Measurements from ENCODE around the gene C6orf136. TPM values are rescaled to one million over a fixed set of nuclear protein-coding genes. Genes with fewer than 3 reads are reported as not detected.
A peak's percentile ranks its signal among the peaks of the same experiment; 100 is the strongest.

The C6orf136 gene
- total RNA-seq, 4 donors from 2014 or later = 13.4 to 31.7 (median 23.8) TPM

GRCh38 chr6:30610065-30610464, 36.9 kb upstream of the C6orf136 start:
- WGBS, 2 donors = 79 to 86% methylated on average over 4 of the region's 4 CpGs
- peaks cover 32 to 41% of the 10 kb centered on the region in 2 donors for H3K36me3 ChIP-seq

DNA sequence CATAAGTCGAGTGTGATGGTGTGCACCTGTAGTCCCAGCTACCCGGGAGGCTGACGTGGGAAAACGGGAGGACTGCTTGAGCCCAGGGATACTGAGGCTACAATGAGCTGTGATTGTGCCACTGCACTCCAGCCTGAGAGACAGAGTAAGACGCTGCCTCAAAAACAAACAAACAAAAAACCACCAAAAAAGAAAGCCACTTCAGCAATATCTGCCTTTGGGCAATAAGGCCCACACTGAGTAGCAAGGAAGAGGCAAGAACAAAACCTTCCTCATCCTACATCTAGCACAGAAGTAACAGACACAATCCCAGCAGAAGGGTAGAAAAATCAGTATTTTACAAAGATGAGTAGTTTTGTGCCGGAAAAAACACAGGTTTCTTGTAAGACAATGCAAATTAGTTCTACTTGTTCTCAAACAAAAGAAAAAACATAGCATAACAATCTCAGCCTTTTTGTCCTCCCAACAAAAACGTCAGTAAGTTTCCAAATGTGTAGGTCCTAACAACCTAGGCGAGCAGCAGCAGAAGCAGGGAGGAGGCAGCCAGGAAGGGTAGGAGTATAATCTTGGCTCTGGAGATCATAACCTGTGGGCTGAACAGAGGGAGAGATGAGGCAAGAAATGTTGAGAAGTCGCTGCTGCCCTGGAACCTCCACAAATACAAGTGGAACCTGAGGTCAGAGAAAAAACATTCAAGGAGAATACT, 35.6 kb upstream of the C6orf136 start:
- WGBS, 2 donors = 57 to 58% methylated on average over 9 of the region's 9 CpGs
- Histone ChIP-seq H3K27ac (peak overlapping the region; percentile 75 to 98 (median 97)), H3K36me3 (peaks cover 28 to 33% of the 10 kb centered on the region in 2 donors), H3K27me3 (no peaks in the 10 kb centered on the region), H3K4me1 (peaks cover 42 to 46% of the 10 kb centered on the region in 2 donors), H3K9me3 (no peaks in the 10 kb centered on the region), H3K4me3 (replicated peaks in 1 of 3) (no peak overlapping the region)
- TF ChIP-seq POLR2A (IDR thresholded peaks at IDR 0.05) (no peak), CTCF (IDR thresholded peaks at IDR 0.05) (no peak)
- intact Hi-C loops (cut with DNase I) = no loop called here
- peak; percentile 48 to 50 for DNase-seq

More at GRCh38 chr6:30610065-30610464, 36.9 kb upstream of the C6orf136 start:
- no peaks in the 10 kb centered on the region for H3K27me3 ChIP-seq
- intact Hi-C loops (cut with DNase I) = no loop called here
- TF ChIP-seq CTCF (IDR thresholded peaks at IDR 0.05) = no peak
- H3K4me1 ChIP-seq = peaks cover 42 to 46% of the 10 kb centered on the region in 2 donors
- peak overlapping the region in 2 of 3 donors; percentile 97 to 98 for H3K27ac ChIP-seq
- H3K4me3 ChIP-seq (replicated peaks in 1 of 3) = no peak overlapping the region
- H3K9me3 ChIP-seq = no peaks in the 10 kb centered on the region
- no peak for DNase-seq

- Histone ChIP-seq H3K9me3 (no peaks in the 10 kb centered on the region), H3K4me3 (replicated peaks in 1 of 3) (no peak overlapping the region), H3K27ac (peak overlapping the region; percentile 75 to 98 (median 97)), H3K4me1 (peaks cover 42 to 46% of the 10 kb centered on the region in 2 donors), H3K27me3 (no peaks in the 10 kb centered on the region), H3K36me3 (peaks cover 28 to 33% of the 10 kb centered on the region in 2 donors)
- 49 to 53% methylated on average over 2 of the region's 2 CpGs for WGBS, 2 donors
- intact Hi-C loops (cut with DNase I) = no loop called here
- TF ChIP-seq CTCF (IDR thresholded peaks at IDR 0.05) (no peak), POLR2A (IDR thresholded peaks at IDR 0.05) (no peak)
- DNase-seq = no peak
Measured at GRCh38 chr6:30611856-30612194, 35.1 kb upstream of the C6orf136 start.

GRCh38 chr6:30612213-30612612, 34.7 kb upstream of the C6orf136 start:
- no peak overlapping the region for H3K4me3 ChIP-seq (replicated peaks in 1 of 3)
- peaks cover 26 to 31% of the 10 kb centered on the region in 2 donors for H3K36me3 ChIP-seq
- no peak for DNase-seq
- WGBS, 2 donors = 40 to 42% methylated on average over 1 of the region's 1 CpG
- peak overlapping the region; percentile 75 to 98 (median 97) for H3K27ac ChIP-seq
- no peaks in the 10 kb centered on the region for H3K27me3 ChIP-seq
- peaks cover 42 to 46% of the 10 kb centered on the region in 2 donors for H3K4me1 ChIP-seq
- intact Hi-C loops (cut with DNase I) = no loop called here
- TF ChIP-seq POLR2A (IDR thresholded peaks at IDR 0.05) (no peak), CTCF (IDR thresholded peaks at IDR 0.05) (peak in 3 of 6 experiments; percentile 24 to 27 (median 25))
- no peaks in the 10 kb centered on the region for H3K9me3 ChIP-seq

GRCh38 chr6:30612687-30613248, 34.2 kb upstream of the C6orf136 start:
- Histone ChIP-seq H3K4me3 (replicated peaks in 1 of 3) (no peak overlapping the region), H3K27ac (peak overlapping the region; percentile 97 to 100 (median 98)), H3K36me3 (peaks cover 25% of the 10 kb centered on the region in 2 donors), H3K9me3 (no peaks in the 10 kb centered on the region), H3K4me1 (peaks cover 42 to 46% of the 10 kb centered on the region in 2 donors), H3K27me3 (no peaks in the 10 kb centered on the region)
- TF ChIP-seq POLR2A (IDR thresholded peaks at IDR 0.05) = peak in 1 of 2 donors; percentile 43
- no peak for TF ChIP-seq CTCF (IDR thresholded peaks at IDR 0.05)
- WGBS, 2 donors = 17 to 31% methylated on average over 6 of the region's 6 CpGs
- peak; percentile 83 to 85 for DNase-seq
- intact Hi-C loops (cut with DNase I) = no loop called here

All from thyroid gland (tissue), 4 donors.